ENCODE data around the gene IL1F10. TPM values are rescaled to one million over a fixed set of nuclear protein-coding genes. Genes with fewer than 3 reads are reported as not detected.

The IL1F10 gene
- total RNA-seq, 1 experiment from 2014 or later: not detected

DNA sequence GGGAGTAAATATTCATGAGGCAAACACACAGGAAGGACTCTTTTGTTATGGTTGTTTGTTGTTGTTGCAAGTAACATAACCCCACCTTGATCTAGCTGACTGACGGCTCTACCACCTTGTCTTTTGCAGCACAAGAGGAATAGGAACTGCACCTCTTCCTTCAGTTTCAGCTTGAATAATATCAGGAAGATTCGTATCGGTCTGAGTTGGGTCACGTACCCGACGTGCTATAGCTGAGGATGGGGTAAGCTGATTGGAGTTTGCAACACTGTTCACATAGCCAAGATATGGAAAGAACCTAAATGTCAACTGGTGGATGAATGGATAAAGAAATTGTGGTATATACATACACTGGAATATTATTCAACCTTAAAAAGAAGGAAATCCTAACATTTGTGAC lies 45.1 kb downstream of the IL1F10 start:
- Histone ChIP-seq H3K23ac (ENCODE audit: insufficient read length, low read depth, low read length) (no peak overlapping the region), H2BK12ac (ENCODE audit: insufficient read length, low read depth, low read length) (no peak overlapping the region), H4K5ac (ENCODE audit: insufficient read length, low read depth, low read length) (no peak overlapping the region), H3K79me2 (ENCODE audit: insufficient read depth, low read length) (no peaks in the 10 kb centered on the region), H3K14ac (ENCODE audit: insufficient read depth, low read length) (no peak overlapping the region), H3K9ac (ENCODE audit: extremely low read depth, insufficient read length, low read length) (no peak overlapping the region), H4K8ac (replicated peaks; ENCODE audit: insufficient read length, low read depth, low read length) (no peak overlapping the region), H2AFZ (ENCODE audit: low read length) (no peak overlapping the region), H3K9me3 (ENCODE audit: control insufficient read depth, low read depth, low read length) (no peaks in the 10 kb centered on the region), H3K4ac (ENCODE audit: low read depth, low read length) (no peak overlapping the region), H2BK5ac (ENCODE audit: insufficient read length, low read length) (no peak overlapping the region), H4K91ac (ENCODE audit: insufficient read length, low read depth, low read length) (no peak overlapping the region), H3T11ph (ENCODE audit: low read length) (no peak overlapping the region), H3K18ac (ENCODE audit: insufficient read length, low read depth, low read length) (no peak overlapping the region), H3K23me2 (ENCODE audit: insufficient read length, low read depth, low read length, poor library complexity, severe bottlenecking) (no peaks in the 10 kb centered on the region), H4K20me1 (ENCODE audit: control insufficient read depth, insufficient read depth, insufficient read length) (no peaks in the 10 kb centered on the region), H3K56ac (ENCODE audit: insufficient read length, low read depth, low read length) (no peak overlapping the region), H2BK15ac (ENCODE audit: low read depth, low read length) (no peak overlapping the region), H2BK20ac (ENCODE audit: low read depth, low read length, poor library complexity, severe bottlenecking) (no peak overlapping the region), H3K79me1 (ENCODE audit: insufficient read depth, low read depth, low read length, poor library complexity, severe bottlenecking) (no peaks in the 10 kb centered on the region), H2AK5ac (ENCODE audit: insufficient read length, low read length) (no peak overlapping the region), H3K27me3 (ENCODE audit: insufficient read depth, low read length) (no peaks in the 10 kb centered on the region), H3K4me2 (ENCODE audit: insufficient read depth, insufficient read length, low read length) (no peak overlapping the region), H3K4me1 (ENCODE audit: insufficient read depth, low read length) (peaks cover 5% of the 10 kb centered on the region; the same call in 1 of the 2 replicates), H3K27ac (ENCODE audit: insufficient read length, low read depth, low read length) (no peak overlapping the region), H2BK120ac (ENCODE audit: low read depth, low read length, poor library complexity, severe bottlenecking) (no peak overlapping the region)
- DNase-seq: no peak
- H3K27me3 Mint-ChIP-seq (ENCODE audit: low read depth): no peaks in the 10 kb centered on the region
- H3K36me3 Mint-ChIP-seq (ENCODE audit: insufficient read depth in 1 of 3, low read depth in 3 of 3): no peaks in the 10 kb centered on the region
- H3K9me3 Mint-ChIP-seq: peaks cover 0 to 2% of the 10 kb centered on the region in 2 experiments; a peak in 1 of 5 replicates
- H3K4me3 Mint-ChIP-seq: no peak overlapping the region
- no CpG with 5 or more reads among the region's 6 CpGs for WGBS (ENCODE audit: extremely low coverage, insufficient read length, low lambda C conversion rate)
- TF ChIP-seq, protein P1, sequence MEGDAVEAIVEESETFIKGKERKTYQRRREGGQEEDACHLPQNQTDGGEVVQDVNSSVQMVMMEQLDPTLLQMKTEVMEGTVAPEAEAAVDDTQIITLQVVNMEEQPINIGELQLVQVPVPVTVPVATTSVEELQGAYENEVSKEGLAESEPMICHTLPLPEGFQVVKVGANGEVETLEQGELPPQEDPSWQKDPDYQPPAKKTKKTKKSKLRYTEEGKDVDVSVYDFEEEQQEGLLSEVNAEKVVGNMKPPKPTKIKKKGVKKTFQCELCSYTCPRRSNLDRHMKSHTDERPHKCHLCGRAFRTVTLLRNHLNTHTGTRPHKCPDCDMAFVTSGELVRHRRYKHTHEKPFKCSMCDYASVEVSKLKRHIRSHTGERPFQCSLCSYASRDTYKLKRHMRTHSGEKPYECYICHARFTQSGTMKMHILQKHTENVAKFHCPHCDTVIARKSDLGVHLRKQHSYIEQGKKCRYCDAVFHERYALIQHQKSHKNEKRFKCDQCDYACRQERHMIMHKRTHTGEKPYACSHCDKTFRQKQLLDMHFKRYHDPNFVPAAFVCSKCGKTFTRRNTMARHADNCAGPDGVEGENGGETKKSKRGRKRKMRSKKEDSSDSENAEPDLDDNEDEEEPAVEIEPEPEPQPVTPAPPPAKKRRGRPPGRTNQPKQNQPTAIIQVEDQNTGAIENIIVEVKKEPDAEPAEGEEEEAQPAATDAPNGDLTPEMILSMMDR (conservative IDR thresholded peaks at IDR 0.05): no peak
- no peaks in the 10 kb centered on the region for H3K4me1 Mint-ChIP-seq
- no peak overlapping the region for H3K27ac Mint-ChIP-seq
